Tongue (tissue), 3 donors: ENCODE data around the gene SLC22A17. TPM values are rescaled to one million over a fixed set of nuclear protein-coding genes. Genes with fewer than 3 reads are reported as not detected.

Experiments
- DNase-seq: peaks from one replicate; pipeline ENCODE4 v3.0.0-alpha.2; 2015
- small RNA-seq: library from RNA; depleted of rRNA; stranded (forward); fragments of <200 nt; gene quantifications from one replicate; pipeline ENCODE3, GENCODE V24; 2014; ENCODE audit warnings: low replicate concordance
- total RNA-seq: library from RNA; depleted of rRNA; stranded (reverse); fragments of >200 nt; gene quantifications from one replicate; pipeline ENCODE4 v1.2.3, GENCODE V29; 2014

The SLC22A17 gene
- total RNA-seq, 1 donor from 2014 or later = 30.5 TPM

DNA sequence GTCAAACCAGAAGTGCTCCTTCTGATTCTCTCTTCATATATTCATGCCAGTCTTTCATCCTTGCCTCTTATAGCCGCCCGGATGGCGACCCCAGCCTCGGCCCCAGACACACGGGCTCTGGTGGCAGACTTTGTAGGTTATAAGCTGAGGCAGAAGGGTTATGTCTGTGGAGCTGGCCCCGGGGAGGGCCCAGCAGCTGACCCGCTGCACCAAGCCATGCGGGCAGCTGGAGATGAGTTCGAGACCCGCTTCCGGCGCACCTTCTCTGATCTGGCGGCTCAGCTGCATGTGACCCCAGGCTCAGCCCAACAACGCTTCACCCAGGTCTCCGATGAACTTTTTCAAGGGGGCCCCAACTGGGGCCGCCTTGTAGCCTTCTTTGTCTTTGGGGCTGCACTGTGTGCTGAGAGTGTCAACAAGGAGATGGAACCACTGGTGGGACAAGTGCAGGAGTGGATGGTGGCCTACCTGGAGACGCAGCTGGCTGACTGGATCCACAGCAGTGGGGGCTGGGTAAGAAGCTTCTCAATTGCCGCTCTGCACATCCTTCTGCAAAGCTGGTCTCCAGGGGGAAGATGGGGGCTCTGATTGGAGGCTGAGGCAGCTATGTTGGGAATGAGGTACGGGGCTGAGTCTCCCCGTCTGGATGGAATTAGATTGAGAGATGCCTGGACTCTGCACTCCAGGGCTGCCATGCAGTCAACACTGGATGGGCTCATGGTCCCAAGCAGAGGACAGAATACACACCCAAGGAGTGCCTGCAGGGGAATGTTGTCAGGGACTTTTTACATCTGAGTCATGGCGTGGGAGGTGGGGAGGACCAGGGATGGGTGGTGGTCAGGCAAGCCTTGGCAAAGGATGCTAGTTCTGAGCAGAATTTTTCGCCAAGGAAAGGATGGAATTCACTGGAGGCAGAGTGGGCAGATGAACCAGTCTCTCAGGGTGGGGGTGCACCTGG lies 44.7 kb downstream of the SLC22A17 start:
- DNase-seq = no peak

DNA sequence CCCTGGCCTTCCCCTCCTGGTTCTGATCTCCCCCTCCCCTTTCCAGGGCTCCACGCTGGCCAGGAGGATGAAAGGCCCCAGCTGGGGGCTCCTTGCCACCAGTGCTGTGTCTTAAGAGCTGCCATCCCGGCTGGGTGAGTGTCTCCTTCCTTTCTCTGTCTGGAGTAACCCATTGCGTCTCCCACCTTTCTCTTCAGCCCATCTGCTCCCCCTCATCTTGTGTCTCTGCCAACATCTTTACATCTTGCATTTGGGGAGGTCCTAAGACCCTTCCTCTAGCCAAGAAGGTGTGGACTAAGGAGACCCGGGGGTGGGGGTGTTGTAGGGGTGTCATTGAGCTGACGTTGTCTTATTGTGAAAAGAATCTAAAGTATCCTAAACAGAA lies 45.5 kb downstream of the SLC22A17 start:
- DNase-seq = no peak

DNA sequence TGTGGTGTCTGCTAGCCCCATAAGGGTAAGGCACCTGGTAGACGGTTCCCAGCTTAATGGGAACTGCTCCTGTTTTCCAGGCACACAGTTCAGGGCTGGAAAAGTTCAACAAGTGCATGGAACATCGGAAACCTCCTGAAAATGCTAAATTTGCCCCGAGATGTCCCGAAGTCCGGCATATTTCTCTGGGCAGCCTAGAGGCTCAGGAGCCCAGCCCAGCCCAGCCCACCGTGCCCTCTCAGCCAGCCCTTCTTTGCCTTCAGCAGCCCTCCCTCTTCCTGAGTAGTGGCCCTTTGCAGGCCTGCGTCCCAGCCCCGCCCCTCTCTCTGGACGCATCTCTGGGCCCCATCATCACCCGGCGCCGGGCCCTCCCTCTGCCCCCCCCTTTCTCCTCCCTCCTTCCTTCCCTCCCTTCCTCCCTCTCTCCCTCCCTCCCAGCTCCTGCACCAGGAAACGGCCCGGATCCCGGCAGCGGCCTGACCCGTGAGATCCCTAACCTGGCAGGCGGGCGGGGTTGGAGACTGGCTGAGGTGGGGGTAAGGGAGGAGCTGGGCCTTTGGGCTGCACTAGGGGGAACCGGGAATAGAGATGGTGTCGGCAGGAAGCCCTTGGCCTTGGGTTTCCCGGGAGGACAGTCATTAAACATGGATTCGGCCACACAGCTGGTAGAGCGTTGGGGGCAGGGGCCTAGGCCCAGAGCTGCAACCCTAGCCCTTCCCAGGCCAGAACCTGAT lies 46.1 kb downstream of the SLC22A17 start, which contains the start of gene BCL2L2:
TSS of gene BCL2L2 (plus strand) at position 422 of the 734 bp plus-strand sequence. CDS start 935 bp downstream, outside the sequence.
- peak; percentile 97 for DNase-seq

DNA sequence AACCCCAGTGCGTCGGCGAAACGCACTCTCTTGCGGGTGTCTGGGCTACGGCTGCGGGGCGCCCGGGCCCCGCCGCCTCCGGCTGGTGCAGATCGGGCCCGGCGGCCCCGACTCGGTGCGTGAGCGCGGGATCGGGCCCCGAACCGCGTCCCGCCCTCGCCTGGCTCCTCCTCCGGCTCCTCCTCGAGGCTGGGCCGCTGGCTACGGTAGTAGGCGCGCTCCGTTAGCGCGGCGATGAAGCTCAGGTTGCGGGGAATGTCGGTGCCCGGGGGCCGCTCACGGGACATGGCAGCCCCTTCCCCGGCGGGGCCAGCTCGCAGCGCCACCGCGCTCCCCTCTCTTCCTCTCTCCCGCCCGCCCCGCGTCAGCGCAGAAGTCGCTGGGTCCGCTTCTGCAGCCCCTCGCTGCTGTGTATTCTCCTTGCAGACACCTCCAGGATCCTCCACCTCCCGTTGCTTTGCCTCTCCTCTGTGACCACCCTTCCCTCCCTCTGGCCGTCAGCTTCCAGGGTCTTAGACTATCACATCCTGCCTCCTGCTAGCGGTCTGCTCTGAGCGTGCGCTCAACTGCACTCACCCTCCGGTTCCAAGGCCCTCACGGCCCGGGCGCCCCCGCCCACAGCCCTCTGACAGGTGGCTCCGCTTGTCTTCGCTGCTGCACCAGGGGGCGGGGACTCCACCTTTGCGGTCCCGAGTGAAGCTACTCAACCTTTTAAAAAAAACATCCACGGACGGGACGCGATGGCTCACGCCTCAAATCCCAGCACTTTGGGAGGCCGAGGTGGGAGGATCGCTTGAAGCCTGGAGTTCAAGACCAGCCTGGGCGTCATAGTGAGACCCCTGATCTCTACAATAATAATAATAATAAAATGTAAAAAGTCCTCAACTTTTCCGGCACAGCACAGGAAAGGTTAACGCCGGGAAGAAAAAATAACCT lies 50.1 kb downstream of the SLC22A17 start, which contains the start of gene PPP1R3E:
TSS of gene PPP1R3E (minus strand) at position 570 of the 936 bp plus-strand sequence. CDS start at position 287, 283 bp downstream.
- peak; percentile 85 for DNase-seq

DNA sequence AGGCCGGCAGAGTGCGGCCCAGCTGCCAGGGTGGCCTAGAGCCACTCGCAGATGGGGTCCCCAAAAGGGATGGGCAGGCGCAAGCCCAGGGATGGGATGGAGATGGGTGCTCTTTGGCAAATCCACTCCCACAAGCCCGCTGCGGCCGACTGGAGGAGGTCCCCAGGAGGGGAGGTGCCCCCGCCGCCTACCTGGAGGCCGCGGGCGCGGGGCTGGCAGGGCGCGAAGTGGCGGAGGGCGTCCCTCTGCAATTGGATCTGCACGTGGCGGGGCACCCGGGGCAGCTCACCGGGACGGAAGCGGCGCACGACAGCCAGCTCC lies 50.8 kb downstream of the SLC22A17 start:
- DNase-seq = no peak

DNA sequence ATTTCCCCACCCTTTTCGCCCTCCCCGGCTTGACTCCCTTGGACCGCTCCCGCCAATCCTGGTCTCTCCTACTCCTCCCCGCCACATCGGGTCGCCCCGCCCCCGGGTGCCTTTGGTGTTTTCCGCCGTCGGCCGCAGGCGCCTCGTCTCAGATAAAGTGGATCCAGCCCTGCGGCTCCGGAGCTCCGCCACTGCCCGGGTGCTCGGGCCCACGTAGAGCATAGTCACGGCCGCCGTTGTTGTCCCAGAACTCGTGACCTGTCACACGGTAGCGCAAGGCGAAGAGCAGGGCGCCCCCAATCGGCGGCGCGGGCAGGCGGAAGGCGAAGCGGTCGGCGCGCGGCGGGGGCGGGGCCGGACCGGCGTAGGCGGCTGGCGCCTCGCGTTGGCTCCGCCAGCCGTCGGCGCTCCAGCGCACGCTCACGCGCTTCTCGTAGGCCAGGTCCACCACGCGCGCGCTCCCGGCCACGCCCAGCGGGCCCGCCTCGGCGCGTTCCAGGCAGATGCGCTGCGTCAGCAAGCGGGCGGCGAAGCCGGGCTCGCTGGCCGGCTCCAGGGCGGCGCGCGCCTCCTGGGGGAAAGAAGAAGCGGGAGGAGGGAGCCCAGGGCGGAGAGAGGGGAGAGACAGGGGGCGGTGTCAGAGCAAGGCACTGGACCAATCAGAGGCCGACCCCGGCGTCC lies 51.3 kb downstream of the SLC22A17 start:
- DNase-seq = peak; percentile 99

DNA sequence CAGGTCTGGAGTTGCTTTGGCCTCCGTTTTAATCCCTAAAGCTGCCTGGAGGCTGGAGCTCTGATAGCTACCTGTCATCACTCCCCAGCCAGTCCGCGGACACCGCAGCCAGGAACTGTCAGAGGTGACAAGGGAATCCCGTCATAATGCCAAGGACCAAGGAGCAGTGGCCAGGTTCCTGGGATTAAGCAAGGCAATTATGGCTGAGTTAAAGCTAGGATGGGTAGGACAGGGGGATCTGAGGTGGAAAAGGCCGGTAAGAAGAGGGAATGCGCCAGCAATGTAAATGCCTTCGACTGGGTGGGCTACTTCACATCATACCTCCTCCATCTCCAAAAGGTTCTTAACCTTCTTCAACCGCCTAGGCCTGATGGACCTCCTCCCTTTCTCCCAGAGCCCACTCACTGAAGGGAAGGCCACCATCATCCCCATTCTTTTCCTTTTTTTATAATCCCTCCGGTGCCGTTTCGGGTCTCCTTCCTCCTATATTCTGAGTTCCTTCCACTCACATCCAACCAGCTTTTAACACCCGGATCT lies 51.9 kb downstream of the SLC22A17 start:
- no peak for DNase-seq

DNA sequence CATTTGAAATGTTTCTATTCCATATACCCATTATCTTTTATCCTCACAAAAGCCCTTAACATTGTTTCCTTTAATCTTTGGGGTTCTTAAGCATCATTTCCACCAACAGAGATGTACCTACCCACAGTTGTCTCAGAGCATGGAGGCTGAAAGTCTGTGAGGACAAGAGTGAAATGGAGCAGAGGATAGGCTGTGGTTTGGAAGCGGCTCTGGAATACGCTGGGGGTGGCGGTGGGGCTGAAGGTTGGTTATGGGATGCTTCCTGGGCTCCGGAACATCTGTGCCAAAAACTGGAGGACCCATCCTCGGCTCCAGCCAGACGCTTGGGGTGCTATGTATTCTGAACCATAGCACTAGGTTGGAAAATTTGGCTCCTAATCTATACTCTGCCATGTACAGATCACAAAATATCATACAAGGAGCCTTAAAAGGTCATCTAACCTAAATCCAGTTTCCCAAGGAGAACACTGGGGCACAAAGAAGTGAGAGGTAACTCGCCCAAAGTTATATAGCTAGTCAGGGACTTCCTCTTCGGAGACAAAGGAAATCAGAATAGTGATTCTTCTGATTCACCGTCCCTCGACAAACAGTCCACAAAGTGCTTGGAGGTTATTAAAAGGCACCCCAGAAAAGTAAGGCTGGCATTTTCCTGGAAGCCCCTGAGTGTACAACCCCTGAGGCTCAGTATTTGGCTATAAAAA lies 52.6 kb downstream of the SLC22A17 start:
- no peak for DNase-seq

DNA sequence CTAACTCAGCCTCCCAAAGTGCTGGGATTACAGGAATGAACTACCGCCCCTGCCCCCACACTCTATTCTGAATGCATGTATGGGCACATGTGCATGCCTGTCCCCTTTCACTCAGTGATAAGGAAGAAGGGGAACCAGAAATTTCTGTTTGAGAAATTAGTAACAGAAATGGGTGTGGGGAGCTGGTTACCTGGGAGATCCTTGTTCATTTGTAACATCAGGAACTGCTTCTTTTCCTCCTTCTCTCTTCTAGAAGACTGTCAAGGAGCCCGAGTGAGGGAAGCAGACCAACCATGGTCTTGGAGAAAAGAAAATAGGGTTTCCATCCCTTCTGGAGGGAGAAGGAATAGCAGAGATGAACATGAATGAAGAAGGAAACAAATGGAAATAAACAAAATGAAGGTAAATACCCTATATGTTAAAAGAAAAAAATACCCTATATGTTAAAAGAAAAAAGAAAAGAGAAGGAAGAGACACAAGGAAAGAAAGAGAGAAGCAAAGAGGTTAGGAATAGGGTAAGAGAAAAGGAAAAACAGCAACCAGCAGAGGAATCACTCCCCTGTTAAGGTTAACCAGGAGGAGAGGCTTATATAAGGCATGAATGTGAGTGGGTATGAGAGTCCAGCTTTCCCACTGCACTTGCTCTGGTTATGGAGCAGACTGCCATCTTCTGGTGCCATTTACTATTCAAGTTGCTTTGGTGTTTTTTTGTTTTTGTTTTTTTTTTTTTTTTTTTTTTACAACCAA lies 53.3 kb downstream of the SLC22A17 start:
- DNase-seq = peak; percentile 45

DNA sequence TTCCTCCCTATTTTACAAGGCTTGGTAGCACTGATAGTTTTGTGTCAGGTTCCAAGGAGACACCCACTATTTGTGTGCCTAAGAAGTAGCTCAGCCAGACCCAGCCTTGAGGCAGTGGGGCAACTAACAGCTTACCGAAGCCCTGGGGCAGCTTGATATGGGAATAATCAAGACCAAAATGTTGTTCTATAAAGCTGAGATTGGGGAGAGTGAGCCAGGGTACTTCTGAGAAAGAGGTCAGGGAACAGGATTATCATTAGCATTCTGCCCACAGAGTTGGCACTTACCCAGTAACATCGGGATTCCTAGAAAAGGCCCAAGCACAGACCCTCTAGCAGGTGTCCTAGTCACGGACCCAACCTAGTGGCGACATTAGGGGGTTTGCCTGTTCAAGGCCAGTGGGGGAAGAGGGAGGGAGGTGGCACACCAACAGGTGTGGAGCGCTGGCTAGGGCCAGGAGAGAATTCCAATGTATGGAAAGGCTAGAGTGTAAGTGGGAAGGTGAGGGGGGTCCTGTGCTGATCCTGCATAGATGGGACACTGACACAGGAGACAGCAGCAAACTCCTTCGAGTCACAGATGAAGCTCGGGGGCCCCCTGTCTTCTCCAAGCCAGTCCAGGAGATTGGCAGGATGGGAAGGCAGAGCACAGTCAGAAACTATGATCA lies 54.9 kb downstream of the SLC22A17 start:
- no peak for DNase-seq

DNA sequence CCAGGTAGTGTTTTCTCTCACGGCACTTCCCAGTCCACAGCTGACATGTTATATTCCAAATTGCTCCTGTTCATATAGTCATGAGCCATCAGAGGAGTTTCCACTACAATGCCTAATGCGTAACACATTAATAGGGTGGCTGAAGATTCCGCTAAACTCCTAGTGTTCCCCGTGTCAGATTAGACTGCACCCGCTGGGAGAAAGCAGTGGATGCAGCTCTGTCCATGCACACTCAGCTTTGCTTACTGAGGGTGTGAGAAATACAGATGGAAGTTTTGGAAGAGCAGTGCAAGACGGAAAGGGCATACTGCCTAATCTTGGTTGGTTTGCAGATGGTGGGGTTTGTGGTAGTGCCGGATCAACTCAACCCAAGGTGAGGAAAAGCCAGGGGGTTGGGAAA lies 55.6 kb downstream of the SLC22A17 start:
- DNase-seq = no peak

Small RNA genes within 50 kb of the gene (small RNA-seq; reads per million reads assigned to genes)
- gene MIR208A = 0.08 reads per million

Other genes starting within 250 kb of the SLC22A17 start
- gene CIROP, start 247.9 kb downstream of the SLC22A17 start, total RNA-seq = not detected
- not detected for gene CEBPE, start 233.6 kb downstream of the SLC22A17 start, total RNA-seq
- gene SLC7A8, start 169.2 kb downstream of the SLC22A17 start, total RNA-seq = 5.6 TPM
- not detected for gene RNF212B, start 115.0 kb downstream of the SLC22A17 start, total RNA-seq
- gene HOMEZ, start 66.8 kb downstream of the SLC22A17 start, total RNA-seq = 6.7 TPM
- 12.4 TPM for gene PPP1R3E, start 50.0 kb downstream of the SLC22A17 start, total RNA-seq
- gene BCL2L2, start 46.1 kb downstream of the SLC22A17 start, total RNA-seq = 24.1 TPM
- 55.6 TPM for gene PABPN1, start 31.4 kb downstream of the SLC22A17 start, total RNA-seq
- 28.2 TPM for gene EFS, start 12.3 kb upstream of the SLC22A17 start, total RNA-seq
- not detected for gene IL25, start 19.9 kb upstream of the SLC22A17 start, total RNA-seq
- 2.3 TPM for gene CMTM5, start 24.2 kb upstream of the SLC22A17 start, total RNA-seq
- gene MYH6, start 55.4 kb upstream of the SLC22A17 start, total RNA-seq = 3.3 TPM
- gene MYH7, start 82.8 kb upstream of the SLC22A17 start, total RNA-seq = 218 TPM
- 31.6 TPM for gene NGDN, start 116.8 kb upstream of the SLC22A17 start, total RNA-seq
- 0.31 TPM for gene ZFHX2, start 198.9 kb upstream of the SLC22A17 start, total RNA-seq
- 16.8 TPM for gene THTPA, start 203.4 kb upstream of the SLC22A17 start, total RNA-seq
- gene AP1G2, start 214.9 kb upstream of the SLC22A17 start, total RNA-seq = 34.3 TPM
- gene JPH4, start 225.9 kb upstream of the SLC22A17 start, total RNA-seq = 1.1 TPM